GM08714 (cell line): ENCODE measurements around the gene SLC25A12.
"Not testable (repeated sequence)": the region's sequence is repeated elsewhere in the genome, so short reads cannot be mapped to it uniquely, and the experiment has no call there.

Experiments used
- H3K4me3 ChIP-seq: fragments of 200-500 bp; sonication (Bioruptor generic); 2 replicates; pipeline ENCODE4 v1.5.1; 2014; ENCODE audit warnings: mild to moderate bottlenecking, low read length, inconsistent platforms
- ZNF274 ChIP-seq: IDR thresholded peaks from 2 replicates; pipeline ENCODE4 v1.6.1; 2012; ENCODE audit warnings: mild to moderate bottlenecking, low read depth, low read length

Gene SLC25A12

DNA sequence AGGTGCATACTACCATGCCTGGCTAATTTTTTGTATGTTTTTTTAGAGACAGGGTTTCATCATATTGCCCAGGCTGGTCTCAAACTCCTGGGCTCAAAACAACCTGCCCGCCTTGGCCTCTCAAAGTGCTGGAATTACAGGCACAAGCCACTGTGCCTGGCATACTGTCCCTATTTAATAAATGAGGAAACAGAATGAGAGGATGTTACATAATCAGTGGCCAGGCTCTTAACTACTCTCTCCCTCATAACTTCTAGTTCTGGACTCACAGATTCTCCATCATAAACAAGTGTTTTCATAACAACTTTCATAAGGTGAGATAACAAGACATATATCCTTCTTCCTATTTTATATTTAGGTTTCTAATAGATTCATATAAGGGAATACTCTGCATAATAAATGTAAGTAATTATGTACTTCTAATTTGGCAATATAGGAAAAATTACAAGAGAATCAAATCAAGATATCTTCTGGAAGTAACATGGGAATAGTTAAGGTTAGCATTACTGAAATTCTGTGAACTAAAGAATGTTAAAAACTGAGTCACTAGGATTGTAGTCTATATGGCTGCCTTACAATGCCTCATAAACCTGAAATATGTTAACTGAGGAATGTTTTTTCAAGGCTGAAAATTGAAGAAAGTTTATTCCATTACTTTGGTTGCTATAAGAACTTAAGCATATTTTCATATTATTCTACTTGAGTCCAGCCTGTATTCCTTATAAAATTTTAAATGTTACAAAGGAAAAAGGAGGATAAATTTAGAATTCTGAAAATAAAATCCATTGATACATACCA lies 71.3 kb downstream of the SLC25A12 start:
- no peak for TF ChIP-seq ZNF274
- no peak overlapping the region for H3K4me3 ChIP-seq

DNA sequence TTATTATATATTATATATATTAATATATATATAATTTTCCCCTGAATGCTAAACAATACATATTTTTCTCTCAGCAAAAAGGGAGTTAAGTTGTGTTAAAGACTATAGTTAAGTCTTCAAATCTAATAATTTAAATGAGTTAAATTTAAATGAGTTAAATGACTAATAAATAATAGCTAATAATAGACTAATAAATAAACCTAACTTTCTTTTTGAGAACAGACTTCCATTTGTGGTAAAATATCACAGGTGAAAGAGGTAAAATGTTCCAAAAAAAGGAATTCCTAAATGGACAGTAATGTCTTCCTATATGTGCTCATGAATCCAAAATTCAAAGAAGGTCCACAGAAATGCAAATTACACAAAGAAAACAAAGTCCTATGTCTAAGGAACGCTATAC lies 74.6 kb downstream of the SLC25A12 start:
- TF ChIP-seq ZNF274: no peak
- H3K4me3 ChIP-seq: no peak overlapping the region

DNA sequence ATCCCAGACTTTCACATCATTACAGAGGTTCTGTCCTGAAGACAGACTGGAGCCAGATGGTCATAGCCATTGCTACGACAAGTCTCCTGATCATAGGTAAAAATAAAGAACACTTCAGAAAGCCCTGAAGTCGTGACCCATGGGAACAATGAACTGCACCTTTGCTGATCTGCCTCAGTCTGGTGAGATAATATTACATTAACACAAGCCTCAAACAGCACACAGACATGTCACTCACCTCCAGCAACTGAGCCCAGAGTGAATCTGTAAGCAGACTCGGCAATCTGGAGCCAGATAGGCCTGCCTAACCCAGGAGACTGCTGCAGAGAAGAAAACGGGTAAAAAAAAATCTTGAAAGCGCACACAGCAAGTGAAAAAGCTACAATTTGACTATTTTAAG lies 79.2 kb downstream of the SLC25A12 start:
- no peak overlapping the region for H3K4me3 ChIP-seq
- TF ChIP-seq ZNF274: no peak

DNA sequence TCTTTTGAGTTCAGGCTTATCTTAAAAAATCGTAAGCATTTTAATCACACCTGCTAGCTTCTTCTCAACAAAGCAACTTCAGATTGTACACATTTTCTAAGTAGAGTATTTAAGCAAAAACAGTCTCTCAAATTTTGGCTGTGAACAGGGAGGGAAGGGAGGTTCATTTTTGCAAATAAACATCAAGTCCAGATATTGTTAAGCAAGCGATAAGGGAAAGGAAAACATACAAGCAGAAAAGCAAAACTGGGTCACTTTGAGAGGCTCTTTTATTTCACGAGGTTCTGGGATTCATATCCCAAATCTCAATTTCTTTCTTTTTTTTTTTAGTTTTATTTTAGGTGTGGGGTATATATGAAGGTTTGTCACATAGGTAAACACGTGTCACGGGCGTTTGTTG lies 79.9 kb downstream of the SLC25A12 start:
- TF ChIP-seq ZNF274: no peak

DNA sequence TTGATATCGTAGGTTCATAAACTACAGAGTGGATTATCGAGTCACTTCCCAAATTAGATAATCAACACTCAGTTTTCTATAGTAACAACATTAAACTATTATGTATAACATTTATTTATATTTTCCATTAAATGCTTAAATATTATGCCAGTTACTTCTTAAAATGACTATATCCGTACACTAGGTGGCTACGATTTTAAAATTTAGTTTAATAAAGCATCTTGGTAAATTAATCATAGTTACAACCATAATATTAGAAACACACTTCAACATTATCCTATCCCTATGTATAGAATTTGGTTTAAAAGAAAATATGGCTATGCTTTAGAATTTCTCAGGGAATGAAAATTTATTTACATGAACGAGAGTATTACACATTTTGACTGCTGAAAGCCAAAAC lies 80.3 kb downstream of the SLC25A12 start:
- no peak overlapping the region for H3K4me3 ChIP-seq
- TF ChIP-seq ZNF274: no peak

More for the DNA sequence above, 79.9 kb downstream of the SLC25A12 start:
- H3K4me3 ChIP-seq: no peak overlapping the region

DNA sequence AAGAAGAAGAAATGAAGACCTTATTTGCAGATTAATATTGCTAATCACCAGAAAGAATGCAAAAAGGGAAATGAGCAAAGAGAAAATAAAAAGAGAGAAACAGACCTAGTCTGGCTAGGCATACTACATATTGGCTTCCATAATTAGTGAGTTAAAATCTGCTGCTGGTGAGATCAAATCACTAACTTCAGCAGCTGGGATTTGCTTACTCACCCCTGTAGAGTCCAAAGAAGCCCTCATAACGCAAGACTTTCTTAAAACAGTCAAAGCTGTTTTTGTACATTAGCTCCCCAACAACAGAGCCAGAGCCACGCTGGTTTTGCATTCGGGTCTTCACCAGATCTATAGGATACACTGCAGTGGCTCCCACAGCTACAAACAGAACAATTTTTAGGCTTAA lies 80.9 kb downstream of the SLC25A12 start:
- H3K4me3 ChIP-seq: no peak overlapping the region
- no peak for TF ChIP-seq ZNF274

DNA sequence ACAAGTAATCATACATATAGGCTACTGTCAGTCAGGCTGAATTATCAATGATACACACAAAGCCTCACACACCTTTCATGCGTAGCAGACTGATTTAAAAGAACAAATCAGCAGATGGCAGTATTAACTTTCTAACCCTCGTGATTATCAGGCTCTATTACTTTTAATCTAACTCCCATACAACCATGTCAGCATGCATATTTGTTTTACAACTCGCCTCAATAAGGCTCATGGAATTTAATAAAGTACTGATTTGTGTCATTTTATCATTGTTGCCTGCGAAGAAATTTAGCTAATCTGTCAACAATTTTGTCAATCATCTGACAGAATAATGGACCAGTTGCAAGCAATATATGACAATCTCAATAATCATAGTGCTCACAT lies 82.8 kb downstream of the SLC25A12 start:
- H3K4me3 ChIP-seq: no peak overlapping the region
- TF ChIP-seq ZNF274: no peak

DNA sequence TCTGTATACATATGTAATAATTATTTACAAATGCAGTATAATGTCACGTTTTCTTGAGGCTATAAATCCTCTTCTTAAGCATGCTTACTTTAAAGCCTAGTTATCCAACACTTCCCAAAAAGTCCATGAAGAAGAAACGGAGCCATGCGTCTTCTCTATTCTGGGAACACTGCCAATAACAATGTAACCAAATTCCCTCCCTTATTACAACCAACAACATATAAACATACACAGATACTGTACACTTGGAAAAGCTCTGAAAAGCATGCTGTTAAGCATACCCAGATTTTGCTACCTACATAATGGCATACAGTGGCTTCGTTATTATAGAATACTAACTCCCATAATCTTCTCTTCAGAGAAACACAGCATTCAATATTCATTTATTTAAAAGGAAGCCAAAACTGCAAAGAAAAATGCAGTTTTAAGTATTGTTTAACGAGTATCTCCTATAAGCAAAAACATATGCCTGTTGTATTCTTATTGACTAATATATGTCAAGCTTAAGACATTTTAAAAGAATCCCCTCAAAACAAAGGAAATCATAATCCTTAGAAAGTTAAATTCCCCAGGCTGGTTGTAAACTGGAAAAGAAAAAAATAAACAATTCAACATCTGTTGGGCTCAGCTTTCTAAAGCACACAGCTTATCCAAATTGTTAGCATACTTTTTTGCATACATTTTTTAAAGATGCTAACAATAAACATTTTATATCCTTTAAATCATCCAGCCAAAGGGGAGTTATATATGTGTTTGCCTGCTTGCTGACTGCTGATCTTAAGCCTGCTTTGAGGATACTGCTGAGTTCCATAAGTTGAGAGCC lies 83.4 kb downstream of the SLC25A12 start:
- TF ChIP-seq ZNF274: no peak
- H3K4me3 ChIP-seq: no peak overlapping the region

DNA sequence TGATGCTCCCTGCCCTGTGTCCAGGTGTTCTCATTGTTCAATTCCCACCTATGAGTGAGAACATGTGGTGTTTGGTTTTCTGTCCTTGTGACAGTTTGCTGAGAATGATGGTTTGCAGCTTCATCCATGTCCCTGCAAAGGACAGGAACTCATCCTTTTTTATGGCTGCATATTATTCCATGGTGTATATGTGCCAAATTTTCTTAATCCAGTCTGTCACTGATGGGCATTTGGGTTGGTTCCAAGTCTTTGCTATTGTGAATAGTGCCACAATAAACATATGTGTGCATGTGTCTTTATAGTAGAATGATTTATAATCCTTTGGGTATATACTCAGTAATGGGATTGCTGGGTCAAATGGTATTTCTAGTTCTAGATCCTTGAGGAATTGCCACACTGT lies 85.2 kb downstream of the SLC25A12 start:
- H3K4me3 ChIP-seq: not testable (repeated sequence)

DNA sequence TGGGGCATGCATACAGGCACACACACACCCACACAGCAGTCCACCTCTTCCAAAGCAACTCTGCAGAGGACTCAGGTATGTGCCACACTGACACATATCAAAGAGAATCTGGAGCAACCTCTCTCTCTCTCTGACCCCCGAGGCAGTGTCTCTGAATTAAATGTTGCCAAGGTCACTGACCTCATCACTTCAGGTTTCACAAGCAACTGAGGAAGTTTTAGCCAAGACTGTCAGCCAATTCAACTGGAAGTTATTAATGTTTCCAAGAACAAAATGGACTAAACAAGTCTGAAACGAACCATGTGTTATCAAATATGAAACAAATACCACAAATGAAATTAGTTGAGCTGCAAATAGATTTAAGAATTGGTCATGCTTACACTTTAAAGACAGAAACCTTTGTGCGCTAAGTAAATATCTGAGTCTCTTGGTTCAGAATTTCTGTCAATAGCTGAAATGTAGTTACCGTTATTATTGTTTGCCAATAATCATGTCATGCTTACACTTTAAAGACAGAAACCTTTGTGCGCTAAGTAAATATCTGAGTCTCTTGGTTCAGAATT lies 86.1 kb downstream of the SLC25A12 start:
- no peak overlapping the region for H3K4me3 ChIP-seq
- no peak for TF ChIP-seq ZNF274

DNA sequence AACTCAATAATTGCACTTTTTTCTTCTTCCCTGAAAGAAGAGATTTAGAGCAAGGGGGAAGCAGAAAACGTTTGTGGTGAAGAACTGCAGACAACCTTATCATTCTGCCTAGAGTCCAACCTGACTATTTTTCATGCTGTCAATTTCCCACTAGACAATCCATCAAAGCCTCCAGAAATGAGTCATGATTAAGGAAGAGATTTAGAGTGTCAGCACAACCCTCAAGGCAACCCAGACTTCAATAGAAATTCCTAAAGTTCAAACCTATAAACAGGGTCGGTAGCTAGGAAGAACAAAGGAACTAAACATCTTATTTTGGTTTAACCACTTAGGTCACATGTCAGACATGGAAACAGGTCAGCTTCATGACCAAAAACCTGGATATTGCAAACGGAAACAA lies 86.9 kb downstream of the SLC25A12 start:
- no peak overlapping the region for H3K4me3 ChIP-seq
- TF ChIP-seq ZNF274: no peak

DNA sequence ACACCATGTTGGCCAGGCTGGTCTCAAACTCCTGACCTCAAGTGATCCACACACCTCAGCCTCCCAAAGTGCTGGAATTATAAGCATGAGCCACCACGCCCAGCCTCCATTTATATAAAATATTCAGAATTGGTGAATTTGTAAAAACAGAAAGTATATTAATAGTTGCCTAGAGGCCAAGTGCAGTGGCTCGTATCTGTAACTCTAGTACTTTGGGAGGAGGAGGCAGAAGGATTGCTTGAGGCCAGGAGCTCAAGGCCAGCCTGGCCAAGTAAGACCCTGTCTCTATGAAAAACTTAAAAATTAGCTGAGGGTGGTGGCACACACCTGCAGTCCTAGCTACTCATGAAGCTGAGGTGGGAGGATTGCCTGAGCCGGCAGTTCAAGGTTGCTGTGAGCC lies 89.6 kb downstream of the SLC25A12 start:
- H3K4me3 ChIP-seq: no peak overlapping the region
- TF ChIP-seq ZNF274: no peak

DNA sequence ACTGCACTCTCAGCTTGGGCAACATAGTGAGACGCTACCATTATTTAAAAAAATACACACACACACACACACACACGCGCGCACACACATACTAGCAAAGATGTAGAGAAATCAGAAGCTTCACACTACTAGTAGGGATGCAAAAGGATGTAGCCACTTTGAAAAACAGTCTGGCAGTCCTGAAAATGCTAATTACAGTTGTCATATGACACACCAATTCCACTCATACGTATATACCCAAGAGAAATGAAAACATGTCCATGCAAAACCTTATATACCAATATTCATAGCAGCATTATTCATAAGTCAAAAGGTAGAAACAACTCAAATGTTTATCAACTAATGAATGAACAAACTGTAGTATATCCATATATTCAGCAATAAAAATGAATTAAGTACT lies 90.3 kb downstream of the SLC25A12 start:
- TF ChIP-seq ZNF274: no peak
- H3K4me3 ChIP-seq: no peak overlapping the region

DNA sequence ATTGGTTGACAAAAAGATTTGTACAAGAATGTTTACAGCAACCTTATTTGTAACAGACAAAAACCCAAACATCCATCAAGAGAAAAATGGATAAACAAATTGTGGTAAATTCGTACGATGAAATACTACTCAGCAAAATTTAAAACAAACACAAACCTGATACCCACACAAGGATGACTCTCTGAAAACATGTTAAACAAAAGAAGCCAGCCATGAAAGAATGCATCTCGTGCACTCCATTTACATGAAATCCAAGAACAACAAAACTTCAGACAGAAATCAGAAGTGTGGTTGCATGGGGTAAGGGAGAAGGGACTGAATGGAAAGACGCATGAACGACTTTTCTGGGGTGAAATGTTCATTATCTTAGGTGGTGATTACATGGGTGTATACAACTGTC lies 93.4 kb downstream of the SLC25A12 start:
- no peak for TF ChIP-seq ZNF274
- no peak overlapping the region for H3K4me3 ChIP-seq
